ENCODE results near the gene RNPS1.

Gene RNPS1

GRCh38 chr16:2233872-2234812, 33.8 kb downstream of the RNPS1 start:
- DNase-seq, result no peak

GRCh38 chr16:2233046-2233775, 34.7 kb downstream of the RNPS1 start:
- no peak for DNase-seq

GRCh38 chr16:2232094-2232990, 35.6 kb downstream of the RNPS1 start:
- no peak for DNase-seq

GRCh38 chr16:2231016-2231931, 36.7 kb downstream of the RNPS1 start:
- no peak for DNase-seq

GRCh38 chr16:2230376-2230775, 37.5 kb downstream of the RNPS1 start:
- no peak for DNase-seq

GRCh38 chr16:2229632-2230250, 38.2 kb downstream of the RNPS1 start:
- DNase-seq, result no peak

GRCh38 chr16:2229091-2229490, 38.8 kb downstream of the RNPS1 start:
- no peak for DNase-seq

GRCh38 chr16:2228161-2228824, 39.6 kb downstream of the RNPS1 start:
- DNase-seq, result no peak

GRCh38 chr16:2226918-2227317, 41.0 kb downstream of the RNPS1 start:
- no peak for DNase-seq

- no peak for DNase-seq
Measured at GRCh38 chr16:2226245-2226793, 41.6 kb downstream of the RNPS1 start.

- DNase-seq, result no peak
Measured at GRCh38 chr16:2223942-2224486, 43.9 kb downstream of the RNPS1 start.

- peak; percentile 81 for DNase-seq
Measured at GRCh38 chr16:2223221-2223941, 44.5 kb downstream of the RNPS1 start, which contains the start of gene E4F1. Gene E4F1, plus strand, starts transcription at chr16:2223591. Its CDS starts 23 bp downstream, at chr16:2223614.

- no peak for DNase-seq
Measured at GRCh38 chr16:2216330-2216729, 51.6 kb downstream of the RNPS1 start.

- no peak for DNase-seq
Measured at GRCh38 chr16:2214719-2214968, 53.3 kb downstream of the RNPS1 start, which contains the start of gene PGP. Gene PGP, minus strand, starts transcription at chr16:2214840. Its CDS starts 63 bp downstream, at chr16:2214777.

GRCh38 chr16:2213817-2214718, 53.9 kb downstream of the RNPS1 start:
- DNase-seq, result no peak

GRCh38 chr16:2212362-2213324, 55.3 kb downstream of the RNPS1 start:
- DNase-seq, result no peak

- no peak for DNase-seq
Measured at GRCh38 chr16:2211923-2212347, 56.0 kb downstream of the RNPS1 start.

Measured in NCI-H2081 treated with DMSO at 0.1 percent for 48 hours (cell line).